ENCODE measurements around the gene TTR.

DNA sequence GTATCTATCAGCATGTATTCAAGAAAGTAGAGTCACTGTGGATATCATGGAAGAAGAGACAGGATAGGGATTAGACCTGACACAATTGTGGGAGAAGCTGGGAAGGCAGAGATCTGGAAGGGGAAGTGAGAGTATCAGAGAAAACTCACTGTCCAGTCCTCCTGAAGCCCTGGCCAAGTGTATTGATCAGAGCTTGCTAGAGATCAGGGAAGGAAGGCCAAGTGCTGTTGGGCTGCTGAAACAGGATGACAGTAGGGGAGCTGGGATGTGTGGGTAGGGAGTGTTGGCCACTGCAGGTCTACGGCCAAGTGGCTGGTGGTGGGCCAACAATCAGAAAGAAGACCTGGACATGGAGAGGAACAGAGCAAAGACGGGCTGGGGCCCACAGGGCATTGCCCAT is 26.3 kb upstream of the TTR start:
- TF ChIP-seq EZH2phosphoT487 (IDR thresholded peaks at IDR 0.05; ENCODE audit: borderline replicate concordance), result no peak
- TF ChIP-seq, protein P1, sequence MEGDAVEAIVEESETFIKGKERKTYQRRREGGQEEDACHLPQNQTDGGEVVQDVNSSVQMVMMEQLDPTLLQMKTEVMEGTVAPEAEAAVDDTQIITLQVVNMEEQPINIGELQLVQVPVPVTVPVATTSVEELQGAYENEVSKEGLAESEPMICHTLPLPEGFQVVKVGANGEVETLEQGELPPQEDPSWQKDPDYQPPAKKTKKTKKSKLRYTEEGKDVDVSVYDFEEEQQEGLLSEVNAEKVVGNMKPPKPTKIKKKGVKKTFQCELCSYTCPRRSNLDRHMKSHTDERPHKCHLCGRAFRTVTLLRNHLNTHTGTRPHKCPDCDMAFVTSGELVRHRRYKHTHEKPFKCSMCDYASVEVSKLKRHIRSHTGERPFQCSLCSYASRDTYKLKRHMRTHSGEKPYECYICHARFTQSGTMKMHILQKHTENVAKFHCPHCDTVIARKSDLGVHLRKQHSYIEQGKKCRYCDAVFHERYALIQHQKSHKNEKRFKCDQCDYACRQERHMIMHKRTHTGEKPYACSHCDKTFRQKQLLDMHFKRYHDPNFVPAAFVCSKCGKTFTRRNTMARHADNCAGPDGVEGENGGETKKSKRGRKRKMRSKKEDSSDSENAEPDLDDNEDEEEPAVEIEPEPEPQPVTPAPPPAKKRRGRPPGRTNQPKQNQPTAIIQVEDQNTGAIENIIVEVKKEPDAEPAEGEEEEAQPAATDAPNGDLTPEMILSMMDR (conservative IDR thresholded peaks at IDR 0.05; ENCODE audit: low read length), result no peak

All from Loucy (cell line).